WERI-Rb-1 (cell line): ENCODE results near the gene NOCT.
A peak's percentile ranks its signal among the peaks of the same experiment; 100 is the strongest.
"Not testable (repeated sequence)": the region's sequence is repeated elsewhere in the genome, so short reads cannot be mapped to it uniquely, and the experiment has no call there.

Experiments used
- DNase-seq: peaks from one replicate; pipeline ENCODE4 v3.0.0-alpha.2; 2020
- H3K27ac ChIP-seq: fragments of 250-450 bp; sonication (Bioruptor Pico); 2 replicates; pipeline ENCODE4 v1.5.1; 2020; ENCODE audit warnings: mild to moderate bottlenecking, moderate library complexity
- H3K27me3 ChIP-seq: fragments of 250-450 bp; sonication (Bioruptor Pico); 2 replicates; pipeline ENCODE4 v1.5.1; 2021; ENCODE audit warnings: mild to moderate bottlenecking, low read depth, moderate library complexity; ENCODE audit not compliant: insufficient read depth, severe bottlenecking
- H3K36me3 ChIP-seq: fragments of 250-450 bp; sonication (Bioruptor Pico); 2 replicates; pipeline ENCODE4 v1.5.1; 2020; ENCODE audit warnings: mild to moderate bottlenecking, moderate library complexity
- H3K4me3 ChIP-seq: 2 replicates; pipeline ENCODE4 v1.5.1; 2011; ENCODE audit warnings: low read depth, mild to moderate bottlenecking, control low read depth, low read length
- H3K9me3 ChIP-seq: fragments of 250-450 bp; sonication (Bioruptor Pico); 2 replicates; pipeline ENCODE4 v1.5.1; 2021; ENCODE audit warnings: mild to moderate bottlenecking, moderate library complexity; ENCODE audit not compliant: severe bottlenecking
- CTCF ChIP-seq: IDR thresholded peaks from 2 replicates; pipeline ENCODE4 v1.5.1; 2011; ENCODE audit warnings: low read depth, mild to moderate bottlenecking, control low read depth, inconsistent platforms, low read length

The NOCT gene

DNA sequence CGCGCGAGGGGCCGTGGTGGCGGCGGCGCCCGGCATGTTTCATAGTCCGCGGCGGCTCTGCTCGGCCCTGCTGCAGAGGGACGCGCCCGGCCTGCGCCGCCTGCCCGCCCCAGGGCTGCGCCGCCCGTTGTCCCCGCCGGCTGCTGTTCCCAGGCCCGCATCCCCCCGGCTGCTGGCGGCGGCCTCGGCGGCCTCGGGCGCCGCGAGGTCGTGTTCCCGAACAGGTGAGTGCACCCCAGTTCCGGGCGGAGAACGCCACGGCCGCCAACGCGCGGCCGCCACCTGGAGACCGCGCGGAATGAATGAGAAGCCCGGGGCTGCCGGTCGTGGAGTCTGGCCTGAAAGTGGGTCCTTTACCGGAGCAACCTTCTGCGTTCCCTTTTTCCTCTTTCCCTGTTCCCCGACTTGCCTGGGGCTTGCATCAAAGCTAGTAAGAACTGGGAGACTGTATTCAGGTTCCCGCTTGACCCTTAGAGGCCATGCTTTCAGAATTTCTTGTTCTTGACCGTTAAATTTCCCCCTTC is 429 bp downstream of the NOCT start:
- Histone ChIP-seq H3K9me3 (no peaks in the 10 kb centered on the region), H3K27ac (peak overlapping the region; percentile 99), H3K4me3 (peak overlapping the region; percentile 96), H3K36me3 (peaks cover 35% of the 10 kb centered on the region), H3K27me3 (no peaks in the 10 kb centered on the region)
- peak; percentile 58 for DNase-seq
- 0 out of 2 replicates have a peak, but pooled peaks have one; percentile 14 for TF ChIP-seq CTCF

GRCh38 chr4:139017861-139018260 is 2.3 kb downstream of the NOCT start:
- H3K27me3 ChIP-seq: no peaks in the 10 kb centered on the region
- H3K4me3 ChIP-seq: no peak overlapping the region; the same call in 1 of the 2 replicates
- DNase-seq: no peak
- H3K27ac ChIP-seq: no peak overlapping the region
- no peaks in the 10 kb centered on the region for H3K9me3 ChIP-seq
- H3K36me3 ChIP-seq: peaks cover 47% of the 10 kb centered on the region
- TF ChIP-seq CTCF: no peak

GRCh38 chr4:139018501-139018900 is 2.9 kb downstream of the NOCT start:
- H3K27ac ChIP-seq: no peak overlapping the region
- no peaks in the 10 kb centered on the region for H3K9me3 ChIP-seq
- no peak for TF ChIP-seq CTCF
- no peaks in the 10 kb centered on the region for H3K27me3 ChIP-seq
- H3K36me3 ChIP-seq: peaks cover 52% of the 10 kb centered on the region
- no peak overlapping the region for H3K4me3 ChIP-seq
- no peak for DNase-seq

GRCh38 chr4:139018971-139019758 is 3.6 kb downstream of the NOCT start:
- Histone ChIP-seq H3K27ac (no peak overlapping the region), H3K4me3 (no peak overlapping the region), H3K27me3 (no peaks in the 10 kb centered on the region), H3K9me3 (no peaks in the 10 kb centered on the region), H3K36me3 (peaks cover 54% of the 10 kb centered on the region)
- peak; percentile 36 for DNase-seq
- no peak for TF ChIP-seq CTCF

GRCh38 chr4:139020384-139020783 is 4.8 kb downstream of the NOCT start:
- DNase-seq: no peak
- Histone ChIP-seq H3K36me3 (peaks cover 60% of the 10 kb centered on the region), H3K4me3 (no peak overlapping the region), H3K27ac (no peak overlapping the region), H3K27me3 (no peaks in the 10 kb centered on the region), H3K9me3 (no peaks in the 10 kb centered on the region)
- TF ChIP-seq CTCF: no peak

- H3K27me3 ChIP-seq, H3K27ac ChIP-seq, DNase-seq, H3K9me3 ChIP-seq, H3K4me3 ChIP-seq: not testable (repeated sequence)
- peaks cover 59% of the 10 kb centered on the region for H3K36me3 ChIP-seq
These were observed 5.5 kb downstream of the NOCT start for GRCh38 chr4:139021071-139021470.
